Neural progenitor cell (in vitro differentiated cells): ENCODE results near the gene LTO1. TPM values are rescaled to one million over a fixed set of nuclear protein-coding genes. Genes with fewer than 3 reads are reported as not detected.
A peak's percentile ranks its signal among the peaks of the same experiment; 100 is the strongest.

Experiments used
- DNase-seq: peaks from one replicate; pipeline ENCODE4 v3.0.0-alpha.2; 2016; ENCODE audit warnings: low spot score
- H2AFZ ChIP-seq: fragments of 200-600 bp; sonication (generic); replicated peaks from 2 replicates; pipeline ENCODE4 v1.6.1; 2016; ENCODE audit warnings: antibody characterized with exemption
- H3F3A ChIP-seq: fragments of 200-600 bp; sonication (generic); 2 replicates; pipeline ENCODE4 v1.6.1; 2016; ENCODE audit warnings: antibody characterized with exemption, low read depth
- H3K27ac ChIP-seq: fragments of 200-600 bp; sonication (generic); 2 replicates; pipeline ENCODE4 v1.5.1; 2016; ENCODE audit warnings: mild to moderate bottlenecking
- H3K27me3 ChIP-seq: fragments of 200-600 bp; sonication (generic); 2 replicates; pipeline ENCODE4 v1.6.1; 2016; ENCODE audit warnings: mild to moderate bottlenecking, moderate library complexity
- H3K36me3 ChIP-seq: fragments of 200-600 bp; sonication (generic); 2 replicates; pipeline ENCODE4 v1.5.1; 2016
- H3K4me1 ChIP-seq: fragments of 200-600 bp; sonication (generic); 2 replicates; pipeline ENCODE4 v1.6.1; 2016; ENCODE audit warnings: mixed run types
- H3K4me2 ChIP-seq: fragments of 200-600 bp; sonication (generic); 2 replicates; pipeline ENCODE4 v1.6.1; 2016
- H3K4me3 ChIP-seq: fragments of 200-600 bp; sonication (generic); 2 replicates; pipeline ENCODE4 v1.5.1; 2016
- H3K79me2 ChIP-seq: fragments of 200-600 bp; sonication (generic); 2 replicates; pipeline ENCODE4 v1.6.1; 2016; ENCODE audit warnings: low read depth
- H3K9ac ChIP-seq: fragments of 200-600 bp; sonication (generic); 2 replicates; pipeline ENCODE4 v1.6.1; 2016
- H3K9me3 ChIP-seq: fragments of 200-600 bp; sonication (generic); 2 replicates; pipeline ENCODE4 v1.5.1; 2016; ENCODE audit warnings: low read depth
- H4K20me1 ChIP-seq: fragments of 200-600 bp; sonication (generic); 2 replicates; pipeline ENCODE4 v1.6.1; 2016; ENCODE audit warnings: low read depth
- H3K27ac Mint-ChIP-seq: 3 replicates; pipeline ENCODE4 v1.8.0; 2021; ENCODE audit warnings: mixed read lengths
- H3K27me3 Mint-ChIP-seq: 2 replicates; pipeline ENCODE4 v1.8.0; 2022; ENCODE audit warnings: low read depth, mild to moderate bottlenecking, inconsistent platforms, moderate library complexity, mixed read lengths; ENCODE audit not compliant: insufficient read depth
- H3K36me3 Mint-ChIP-seq: 3 replicates; pipeline ENCODE4 v1.8.0; 2021; ENCODE audit warnings: mixed read lengths
- H3K4me1 Mint-ChIP-seq: 3 replicates; pipeline ENCODE4 v1.8.0; 2021; ENCODE audit warnings: mixed read lengths
- H3K4me3 Mint-ChIP-seq: 3 replicates; pipeline ENCODE4 v1.8.0; 2021; ENCODE audit warnings: mild to moderate bottlenecking, moderate library complexity, mixed read lengths
- H3K9me3 Mint-ChIP-seq: 3 replicates; pipeline ENCODE4 v1.8.0; 2020; ENCODE audit warnings: mixed read lengths
- EZH2 ChIP-seq: fragments of 200-600 bp; sonication (generic); IDR thresholded peaks from 2 replicates; pipeline ENCODE4 v1.6.1; 2017; ENCODE audit warnings: antibody characterized with exemption, mild to moderate bottlenecking, moderate library complexity
- EZH2phosphoT487 ChIP-seq: fragments of 200-600 bp; sonication (generic); IDR thresholded peaks from 2 replicates; pipeline ENCODE4 v1.6.1; 2017; ENCODE audit warnings: antibody characterized with exemption
- total RNA-seq: library from RNA; depleted of rRNA; stranded (reverse); fragments of >200 nt; gene quantifications from 2 replicates; pipeline ENCODE4 v1.2.3, GENCODE V29; 2015; ENCODE audit warnings: low replicate concordance
- TF ChIP-seq, protein P1 (sequence below): fragments of 200-600 bp; sonication (generic); IDR thresholded peaks from 2 replicates; pipeline ENCODE4 v1.5.1; 2017; ENCODE audit warnings: antibody characterized with exemption, mild to moderate bottlenecking

LTO1 gene
- total RNA-seq, 1 donor from 2014 or later = 11.9 TPM

- Histone ChIP-seq H3K4me3 (no peak overlapping the region), H4K20me1 (no peaks in the 10 kb centered on the region), H3K27ac (no peak overlapping the region), H3K9me3 (no peaks in the 10 kb centered on the region), H3F3A (no peaks in the 10 kb centered on the region), H3K4me2 (no peak overlapping the region), H3K79me2 (no peaks in the 10 kb centered on the region), H3K4me1 (peaks cover 8% of the 10 kb centered on the region), H3K9ac (no peak overlapping the region), H2AFZ (no peak overlapping the region), H3K36me3 (no peaks in the 10 kb centered on the region), H3K27me3 (no peaks in the 10 kb centered on the region)
- no peak for DNase-seq
- Mint-ChIP-seq H3K27ac (peak overlapping the region; percentile 33), H3K36me3 (no peaks in the 10 kb centered on the region), H3K9me3 (no peaks in the 10 kb centered on the region), H3K4me1 (peaks cover 22% of the 10 kb centered on the region), H3K27me3 (peaks cover 14% of the 10 kb centered on the region), H3K4me3 (no peak overlapping the region)
- TF ChIP-seq, protein P1, sequence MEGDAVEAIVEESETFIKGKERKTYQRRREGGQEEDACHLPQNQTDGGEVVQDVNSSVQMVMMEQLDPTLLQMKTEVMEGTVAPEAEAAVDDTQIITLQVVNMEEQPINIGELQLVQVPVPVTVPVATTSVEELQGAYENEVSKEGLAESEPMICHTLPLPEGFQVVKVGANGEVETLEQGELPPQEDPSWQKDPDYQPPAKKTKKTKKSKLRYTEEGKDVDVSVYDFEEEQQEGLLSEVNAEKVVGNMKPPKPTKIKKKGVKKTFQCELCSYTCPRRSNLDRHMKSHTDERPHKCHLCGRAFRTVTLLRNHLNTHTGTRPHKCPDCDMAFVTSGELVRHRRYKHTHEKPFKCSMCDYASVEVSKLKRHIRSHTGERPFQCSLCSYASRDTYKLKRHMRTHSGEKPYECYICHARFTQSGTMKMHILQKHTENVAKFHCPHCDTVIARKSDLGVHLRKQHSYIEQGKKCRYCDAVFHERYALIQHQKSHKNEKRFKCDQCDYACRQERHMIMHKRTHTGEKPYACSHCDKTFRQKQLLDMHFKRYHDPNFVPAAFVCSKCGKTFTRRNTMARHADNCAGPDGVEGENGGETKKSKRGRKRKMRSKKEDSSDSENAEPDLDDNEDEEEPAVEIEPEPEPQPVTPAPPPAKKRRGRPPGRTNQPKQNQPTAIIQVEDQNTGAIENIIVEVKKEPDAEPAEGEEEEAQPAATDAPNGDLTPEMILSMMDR = no peak
- TF ChIP-seq EZH2 = no peak
- TF ChIP-seq EZH2phosphoT487 = no peak
Observed at GRCh38 chr11:69617220-69617619, 57.9 kb downstream of the LTO1 start.

Other genes starting within 250 kb of the LTO1 start
- gene LINC01488, start 193.7 kb downstream of the LTO1 start, total RNA-seq = 0.09 TPM in 1 of 2 replicates, not detected in the other
- gene CCND1, start 34.2 kb downstream of the LTO1 start, total RNA-seq = 85.0 and 94.0 TPM in 2 replicates
- gene FGF19, start 28.7 kb upstream of the LTO1 start, total RNA-seq = 0.09 TPM in 1 of 2 replicates, not detected in the other
- gene FGF4, start 100.0 kb upstream of the LTO1 start, total RNA-seq = 0.22 TPM in 1 of 2 replicates, not detected in the other
- gene FGF3, start 144.1 kb upstream of the LTO1 start, total RNA-seq = not detected in 2 replicates